ENCODE data around the gene RABEPK. TPM values are rescaled to one million over a fixed set of nuclear protein-coding genes. Genes with fewer than 3 reads are reported as not detected.
"Not testable (repeated sequence)": the region's sequence is repeated elsewhere in the genome, so short reads cannot be mapped to it uniquely, and the experiment has no call there.

RABEPK gene
- total RNA-seq, 1 experiment from 2014 or later = 33.5 TPM

DNA sequence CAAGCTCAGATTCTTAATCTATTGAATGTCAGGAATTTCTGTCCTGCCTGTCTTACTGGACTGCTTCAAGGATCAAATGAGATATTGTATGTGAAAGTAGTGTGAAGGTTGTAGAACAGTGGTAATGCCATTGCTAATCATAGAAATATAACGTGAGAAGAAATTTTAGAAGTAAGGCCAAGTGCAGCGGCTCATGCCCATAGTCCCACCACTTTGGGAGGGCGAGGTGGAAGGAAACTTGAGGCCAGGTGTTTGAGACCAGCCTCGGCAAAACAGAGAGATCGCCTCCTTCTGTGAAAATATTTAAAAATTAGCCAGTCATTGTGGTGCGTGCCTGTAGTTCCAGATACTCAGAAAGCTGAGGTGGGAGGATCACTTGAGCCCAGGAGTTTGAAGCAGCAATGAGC is 45.9 kb downstream of the RABEPK start:
- DNase-seq (ENCODE audit: low read depth) = no peak

DNA sequence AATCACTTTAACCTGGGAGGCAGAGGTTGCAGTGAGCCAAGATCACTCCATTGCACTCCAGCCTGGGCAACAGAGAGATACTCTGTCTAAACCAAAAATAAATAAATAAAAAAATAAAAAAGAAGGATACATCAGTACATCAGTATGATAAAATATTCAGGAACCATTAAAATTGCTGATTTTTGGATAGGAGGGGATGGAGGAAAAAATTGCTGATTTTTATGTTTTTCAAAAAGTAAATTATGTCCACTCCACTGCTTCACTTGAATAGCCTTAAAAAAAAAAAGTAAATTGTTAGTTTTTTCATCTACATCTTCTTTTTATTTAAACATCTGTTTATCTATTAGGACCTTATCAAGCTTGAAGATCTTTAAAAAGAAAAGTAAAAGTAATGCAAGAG is 53.9 kb downstream of the RABEPK start:
- no peak for DNase-seq (ENCODE audit: low read depth)

DNA sequence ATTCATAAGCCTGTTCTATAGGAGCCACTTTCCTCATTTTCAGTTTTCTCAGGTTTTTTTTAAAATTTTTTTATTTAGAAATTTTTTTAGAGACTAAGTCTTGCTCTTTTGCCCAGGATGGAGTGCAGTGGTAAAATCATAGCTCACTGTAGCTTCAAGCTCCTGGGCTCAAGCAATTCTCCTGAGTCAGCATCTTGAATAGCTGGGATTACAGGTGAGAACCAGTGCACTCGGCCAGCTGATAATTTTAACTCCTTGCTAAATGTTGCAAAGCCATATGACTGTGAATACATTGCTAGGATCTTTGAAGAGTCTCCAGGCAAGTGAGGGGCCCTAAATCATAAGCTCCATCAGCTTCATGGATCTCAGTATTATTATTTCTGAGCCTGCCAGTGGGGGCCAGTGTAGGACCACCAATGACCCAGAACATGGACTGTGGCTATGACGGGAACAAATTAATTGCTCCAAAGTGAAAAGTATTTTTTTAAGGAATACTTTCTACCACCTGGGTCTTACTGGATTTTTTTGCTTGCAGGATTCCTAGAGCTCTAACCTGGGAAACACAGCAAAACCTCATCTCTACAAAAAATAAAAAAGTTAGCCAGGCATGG is 55.5 kb downstream of the RABEPK start:
- no peak for DNase-seq (ENCODE audit: low read depth)

DNA sequence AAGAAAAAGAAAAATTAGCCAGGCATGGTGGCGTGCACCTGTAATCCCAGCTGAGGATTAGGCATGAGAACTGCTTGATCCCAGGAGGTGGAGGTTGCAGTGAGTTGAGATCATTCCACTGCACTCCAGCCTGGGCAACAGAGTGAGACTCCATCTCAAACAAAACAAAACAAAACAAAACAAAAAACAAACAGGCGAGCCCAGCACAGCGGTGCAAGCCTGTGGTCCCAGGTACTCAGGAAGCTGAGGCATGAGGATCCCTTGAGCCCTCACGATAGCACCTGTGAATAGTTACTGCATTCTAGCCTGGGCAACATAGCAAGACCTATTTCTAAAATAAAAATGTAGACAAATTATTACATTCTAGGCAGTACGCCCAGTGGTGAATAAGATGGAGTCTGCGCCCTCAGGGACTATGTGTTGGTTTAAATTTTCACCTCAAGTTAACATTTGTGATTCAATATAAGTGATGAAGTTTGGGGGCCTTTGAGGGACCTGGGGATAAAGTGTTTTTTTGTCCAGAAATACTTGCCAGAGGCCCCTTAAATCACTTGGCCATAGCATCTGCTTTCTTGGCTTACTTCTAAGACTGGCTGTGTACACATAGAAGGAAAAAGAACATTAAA is 57.9 kb downstream of the RABEPK start:
- DNase-seq (ENCODE audit: low read depth) = no peak

- no peak for DNase-seq (ENCODE audit: low read depth)
These were observed 58.6 kb downstream of the RABEPK start for GRCh38 chr9:125258832-125259534.

DNA sequence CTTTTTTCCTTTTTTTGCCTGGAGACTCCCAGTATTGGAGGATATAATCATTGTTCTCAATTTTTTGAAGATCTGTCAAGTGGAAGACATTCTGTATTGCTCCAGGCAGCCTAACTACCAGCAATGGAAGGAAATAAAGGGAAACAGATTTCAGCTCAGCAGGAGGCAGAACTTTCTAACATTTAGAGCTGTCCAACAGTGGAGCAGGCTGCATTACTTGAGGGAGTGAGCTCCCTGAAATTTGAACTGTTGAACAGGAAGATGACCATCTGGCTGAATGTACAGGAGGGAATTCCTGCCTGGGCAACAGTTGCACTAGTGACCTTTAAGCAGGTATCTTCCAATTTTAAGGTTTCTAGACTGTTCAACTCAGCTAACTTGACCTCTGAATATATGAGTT is 60.2 kb downstream of the RABEPK start:
- no peak for DNase-seq (ENCODE audit: low read depth)

DNA sequence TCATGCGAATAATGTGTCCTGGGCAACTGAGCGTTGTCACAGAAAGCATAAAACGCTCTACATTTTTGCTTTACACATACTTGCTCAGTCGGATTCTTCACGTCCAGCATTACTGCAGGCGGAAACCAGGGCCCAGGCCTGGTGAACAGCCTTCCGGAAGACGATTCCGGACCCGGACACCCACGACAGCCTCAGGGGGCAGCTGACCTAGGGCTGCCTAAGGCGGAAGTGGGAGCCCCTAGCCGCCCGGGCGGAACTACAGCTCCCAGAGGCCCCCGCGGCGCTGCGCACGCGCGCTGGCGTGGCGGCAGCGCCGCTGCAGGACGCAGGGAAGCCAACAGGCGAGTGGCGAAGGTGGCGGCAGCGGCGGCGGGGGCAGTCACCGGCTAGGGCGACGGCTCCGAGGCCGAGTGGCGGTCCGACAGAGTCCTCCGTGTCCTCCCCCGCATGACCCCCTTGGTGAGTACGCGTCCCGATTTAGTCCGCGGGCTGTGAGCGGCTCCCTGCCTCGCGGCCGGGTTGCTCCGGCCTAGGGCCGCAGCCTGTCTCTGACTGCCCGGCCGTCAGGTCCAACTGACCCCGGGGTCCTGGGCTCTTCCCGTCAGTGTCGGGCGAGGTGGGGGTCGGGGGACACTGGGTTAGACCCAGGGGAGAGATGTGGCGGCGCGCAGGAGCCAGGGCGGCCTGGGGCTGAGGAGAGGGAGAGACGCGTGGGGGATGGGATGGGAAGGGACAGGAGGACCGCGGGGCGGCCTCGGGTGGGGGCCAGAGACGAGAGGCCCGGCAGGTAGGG is 61.4 kb downstream of the RABEPK start, which contains the start of gene GAPVD1:
TSS of gene GAPVD1 (plus strand) at position 326 of the 793 bp plus-strand sequence. CDS start 37,096 bp downstream, outside the sequence.
- peak; percentile 91 for DNase-seq (ENCODE audit: low read depth)

- DNase-seq (ENCODE audit: low read depth) = peak; percentile 16
These were observed 62.1 kb downstream of the RABEPK start for GRCh38 chr9:125262294-125262991.

DNA sequence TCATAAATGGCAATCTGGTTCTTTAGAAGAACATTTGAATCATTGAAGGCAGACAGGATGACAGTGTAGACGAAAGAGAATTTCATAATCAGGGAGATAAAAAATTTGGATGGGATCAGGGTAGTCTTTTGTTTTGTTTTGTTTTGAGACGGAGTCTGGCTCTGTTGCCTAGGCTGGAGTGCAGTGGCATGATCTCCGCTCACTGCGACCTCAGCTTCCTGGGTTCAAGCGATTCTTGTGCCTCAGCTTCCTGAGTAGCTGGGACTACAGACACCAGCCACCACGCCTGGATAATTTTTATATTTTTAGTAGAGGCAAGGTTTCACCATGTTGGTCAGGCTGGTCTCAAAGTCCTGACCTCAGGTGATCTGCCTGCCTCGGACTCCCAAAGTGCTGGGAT is 63.7 kb downstream of the RABEPK start:
- not testable (repeated sequence) for DNase-seq (ENCODE audit: low read depth)

GRCh38 chr9:125268394-125269013 is 68.2 kb downstream of the RABEPK start:
- no peak for DNase-seq (ENCODE audit: low read depth)

DNA sequence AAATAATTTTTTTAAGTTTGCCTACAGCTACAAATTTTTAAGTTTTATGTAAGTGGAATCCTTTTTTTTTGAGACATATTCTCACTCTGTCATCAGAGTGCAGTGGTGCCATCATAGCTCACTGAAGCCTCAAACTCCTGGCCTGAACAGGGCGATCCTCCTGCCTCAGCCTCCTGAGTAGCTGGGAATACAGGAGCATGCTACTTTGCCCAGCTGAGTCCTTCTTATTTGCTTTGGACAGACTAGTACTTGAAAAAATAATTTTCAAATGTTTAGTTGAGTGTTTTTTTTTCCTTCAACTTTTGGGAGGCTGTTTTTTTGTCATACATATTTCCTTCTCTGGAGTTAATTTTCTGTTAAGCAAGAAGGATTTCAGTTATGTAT is 68.7 kb downstream of the RABEPK start:
- DNase-seq (ENCODE audit: low read depth) = no peak

- DNase-seq (ENCODE audit: low read depth) = no peak
These were observed 70.7 kb downstream of the RABEPK start for GRCh38 chr9:125271081-125271480.

- no peak for DNase-seq (ENCODE audit: low read depth)
These were observed 72.4 kb downstream of the RABEPK start for GRCh38 chr9:125272697-125273096.

DNA sequence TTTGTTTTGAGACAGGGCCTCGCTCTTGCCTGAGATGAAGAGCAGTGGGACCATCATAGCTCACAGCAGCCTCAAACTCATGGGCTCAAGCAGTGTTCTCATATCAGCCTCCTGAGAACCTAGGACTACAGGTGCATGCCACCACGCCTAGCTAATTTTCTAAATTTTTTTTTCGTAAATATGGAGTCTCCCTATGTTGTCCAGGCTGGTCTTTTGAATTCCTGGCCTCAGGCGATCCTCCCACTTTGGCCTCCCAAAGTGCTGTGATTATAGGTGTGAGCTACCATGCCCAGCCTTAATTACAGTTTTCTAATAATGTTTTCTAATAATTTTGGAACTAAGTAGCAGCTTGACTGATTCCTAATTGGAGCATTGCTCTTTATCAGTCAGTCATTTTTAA is 76.4 kb downstream of the RABEPK start:
- DNase-seq (ENCODE audit: low read depth) = no peak

- no peak for DNase-seq (ENCODE audit: low read depth)
These were observed 77.1 kb downstream of the RABEPK start for GRCh38 chr9:125277411-125277810.

DNA sequence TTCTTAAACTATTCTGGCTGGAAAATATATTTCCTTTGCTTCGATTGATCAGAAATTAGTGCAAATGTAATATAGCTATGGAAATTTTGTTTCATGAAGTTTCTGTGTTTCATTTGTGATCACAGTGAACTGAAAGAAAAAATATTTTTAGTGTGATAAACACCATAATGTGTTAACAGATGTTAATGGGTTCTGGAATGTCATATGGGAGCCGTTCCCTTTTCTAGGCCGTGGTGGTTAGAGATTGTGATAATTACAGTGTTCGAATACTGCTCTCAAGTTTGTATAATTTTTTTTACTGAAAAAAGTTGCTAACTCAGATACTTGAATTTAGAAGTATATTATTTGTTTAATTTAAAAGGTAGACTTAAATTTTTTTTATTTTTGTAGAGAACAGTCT is 80.6 kb downstream of the RABEPK start:
- DNase-seq (ENCODE audit: low read depth) = no peak

Other genes with a start within 250 kb of the RABEPK start
- gene SCAI, start 57.0 kb upstream of the RABEPK start, total RNA-seq (2014; rRNA removed; shearing (Covaris generic)) = 3.1 and 3.5 TPM in 2 replicates
- 32.0 and 38.3 TPM in 2 replicates for gene PPP6C, start 10.7 kb upstream of the RABEPK start, total RNA-seq (2014; rRNA removed; shearing (Covaris generic))
- 51.2 and 55.2 TPM in 2 replicates for gene HSPA5, start 40.8 kb downstream of the RABEPK start, total RNA-seq (2014; rRNA removed; shearing (Covaris generic))
- gene GAPVD1, start 61.3 kb downstream of the RABEPK start, total RNA-seq (2014; rRNA removed; shearing (Covaris generic)) = 22.2 and 24.9 TPM in 2 replicates